H1 (cell line): Measurements from ENCODE around the gene PRICKLE2. TPM values are rescaled to one million over a fixed set of nuclear protein-coding genes. Genes with fewer than 3 reads are reported as not detected.

Experiments
- CTCF ChIA-PET: fragments of 300-600 bp; sonication (Branson Sonifier 250); formaldehyde crosslinking; loops from one replicate; lab custom pipeline; 2021; ENCODE audit not compliant: partially characterized antibody; lab: Charles Lee
- POLR2A ChIA-PET: fragments of 300-600 bp; sonication (Branson Sonifier 250); formaldehyde crosslinking; loops from one replicate; lab custom pipeline; 2021; ENCODE audit warnings: inconsistent platforms; ENCODE audit not compliant: partially characterized antibody; lab: Charles Lee
- DNase-seq, 2 experiments: peaks; one replicate each; pipeline versions ENCODE4 v3.0.0 to v3.0.0-alpha.2; 2010 to 2022; ENCODE audit warnings: low spot score in 2 of 2, low read depth in 1 of 2, mixed read lengths in 1 of 2
- FAIRE-seq: peaks from 2 replicates; lab custom pipeline; 2011; peaks lifted over from hg19 to GRCh38; lab: Jason Lieb, UNC
- H2AFZ ChIP-seq: 2 replicates; pipeline ENCODE4 v1.8.1; 2012; ENCODE audit warnings: low read length, inconsistent platforms
- H2AK5ac ChIP-seq: 2 replicates; pipeline ENCODE4 v1.6.1; 2013; ENCODE audit warnings: low read depth, low read length
- H2BK120ac ChIP-seq: replicated peaks from 2 replicates; pipeline ENCODE3; 2013; ENCODE audit warnings: low read depth, low read length, inconsistent platforms
- H2BK12ac ChIP-seq: 2 replicates; pipeline ENCODE4 v1.6.1; 2013; ENCODE audit warnings: low read depth, low read length
- H2BK15ac ChIP-seq: 2 replicates; pipeline ENCODE4 v1.6.1; 2013; ENCODE audit warnings: low read length
- H2BK20ac ChIP-seq: 2 replicates; pipeline ENCODE4 v1.6.1; 2013; ENCODE audit warnings: low read length
- H2BK5ac ChIP-seq: 2 replicates; pipeline ENCODE4 v1.6.1; 2013; ENCODE audit warnings: low read depth, low read length
- H3K14ac ChIP-seq: 2 replicates; pipeline ENCODE4 v1.6.1; 2013; ENCODE audit warnings: inconsistent platforms; ENCODE audit not compliant: insufficient read length
- H3K18ac ChIP-seq: 2 replicates; pipeline ENCODE4 v1.6.1; 2013; ENCODE audit warnings: low read length; ENCODE audit errors: extremely low read depth
- H3K23ac ChIP-seq: 2 replicates; pipeline ENCODE4 v1.6.1; 2013; ENCODE audit warnings: inconsistent platforms; ENCODE audit not compliant: insufficient read length
- H3K23me2 ChIP-seq: 2 replicates; pipeline ENCODE4 v1.6.1; 2013; ENCODE audit warnings: low read depth, low read length
- H3K27ac ChIP-seq: 2 replicates; pipeline ENCODE4 v1.6.1; 2011; ENCODE audit warnings: low read depth, low read length, inconsistent platforms
- H3K27me3 ChIP-seq, 4 experiments: replicated peaks in 1 of 4; 1 replicate in 1 of 4; 2 replicates in 3 of 4; pipeline versions ENCODE4 v1.6.1 to v1.8.1; 2011 to 2013; ENCODE audit warnings: low read length in 3 of 4, mild to moderate bottlenecking in 3 of 4, inconsistent platforms in 2 of 4, mixed read lengths in 2 of 4, moderate library complexity in 1 of 4; ENCODE audit not compliant: control insufficient read depth in 3 of 4, insufficient read depth in 3 of 4; ENCODE audit errors: extremely low read depth in 1 of 4
- H3K36me3 ChIP-seq, 4 experiments: 2 replicates each; pipeline versions ENCODE4 v1.6.1 to v1.8.1; 2011 to 2013; ENCODE audit warnings: mild to moderate bottlenecking in 4 of 4, low read length in 3 of 4, moderate library complexity in 2 of 4, control low read depth in 1 of 4, inconsistent platforms in 1 of 4; ENCODE audit not compliant: insufficient read depth in 4 of 4, control insufficient read depth in 2 of 4
- H3K4ac ChIP-seq: replicated peaks from 2 replicates; pipeline ENCODE3; 2013; ENCODE audit warnings: low read length, low read depth, mixed read lengths, inconsistent platforms; ENCODE audit not compliant: insufficient read length
- H3K4me1 ChIP-seq, 4 experiments: replicated peaks in 1 of 4; 1 replicate in 1 of 4; 2 replicates in 3 of 4; pipeline versions ENCODE4 v1.6.1 to v1.8.1; 2011 to 2013; ENCODE audit warnings: low read length in 3 of 4, inconsistent platforms in 2 of 4, mixed read lengths in 1 of 4; ENCODE audit not compliant: insufficient read depth in 4 of 4, control insufficient read depth in 3 of 4
- H3K4me2 ChIP-seq, 2 experiments: 2 replicates each; pipeline versions ENCODE4 v1.6.1 to v1.8.1; 2011 to 2013; ENCODE audit warnings: low read depth in 2 of 2, low read length in 2 of 2, control low read depth in 1 of 2, inconsistent platforms in 1 of 2, mild to moderate bottlenecking in 1 of 2; ENCODE audit not compliant: insufficient read depth in 1 of 2
- H3K4me3 ChIP-seq, 4 experiments: fragments of 200-600, 300-600 bp in 1 of 4; sonication (generic), shearing (Covaris generic), sonication (Bioruptor Twin) in 1 of 4; 2 replicates each; pipeline versions ENCODE4 v1.5.1 to v1.8.1; 2011 to 2016; ENCODE audit warnings: low read length in 4 of 4, low read depth in 3 of 4, control low read depth in 2 of 4, inconsistent platforms in 2 of 4, mild to moderate bottlenecking in 2 of 4, mixed read lengths in 1 of 4, moderate library complexity in 1 of 4; ENCODE audit not compliant: insufficient read depth in 2 of 4; ENCODE audit errors: extremely low read depth in 1 of 4
- H3K56ac ChIP-seq: replicated peaks from 2 replicates; pipeline ENCODE3; 2013; ENCODE audit warnings: low read depth, mild to moderate bottlenecking, mixed read lengths, low read length, inconsistent platforms; ENCODE audit not compliant: insufficient read length
- H3K79me1 ChIP-seq: 2 replicates; pipeline ENCODE4 v1.6.1; 2013; ENCODE audit warnings: low read depth, low read length, control low read depth
- H3K79me2 ChIP-seq, 2 experiments: 2 replicates each; pipeline versions ENCODE4 v1.6.1 to v1.8.1; 2012 to 2013; ENCODE audit warnings: low read length in 2 of 2, mild to moderate bottlenecking in 2 of 2, inconsistent platforms in 1 of 2; ENCODE audit not compliant: insufficient read depth in 2 of 2, control insufficient read depth in 1 of 2
- H3K9ac ChIP-seq, 4 experiments: replicated peaks in 1 of 4; 1 replicate in 1 of 4; 2 replicates in 3 of 4; pipeline versions ENCODE4 v1.6.1 to v1.8.1; 2011 to 2013; ENCODE audit warnings: low read depth in 3 of 4, low read length in 3 of 4, control low read depth in 2 of 4, mild to moderate bottlenecking in 2 of 4, moderate library complexity in 2 of 4, inconsistent platforms in 1 of 4; ENCODE audit errors: extremely low read depth in 1 of 4
- H3K9me3 ChIP-seq, 2 experiments: 2 replicates each; pipeline versions ENCODE4 v1.6.1 to v1.8.1; 2012 to 2013; ENCODE audit warnings: mild to moderate bottlenecking in 2 of 2, moderate library complexity in 2 of 2, control low read depth in 1 of 2, inconsistent platforms in 1 of 2, low read depth in 1 of 2, low read length in 1 of 2, mixed read lengths in 1 of 2; ENCODE audit not compliant: insufficient read depth in 2 of 2
- H4K20me1 ChIP-seq, 2 experiments: replicated peaks in 1 of 2; 2 replicates each; pipeline versions ENCODE3 to v1.8.1; 2011 to 2013; ENCODE audit warnings: inconsistent platforms in 2 of 2, low read length in 2 of 2, mild to moderate bottlenecking in 1 of 2; ENCODE audit not compliant: insufficient read depth in 2 of 2, control insufficient read depth in 1 of 2
- H4K5ac ChIP-seq: 2 replicates; pipeline ENCODE4 v1.6.1; 2013; ENCODE audit warnings: low read length, low read depth, mixed read lengths, inconsistent platforms; ENCODE audit not compliant: insufficient read length
- H4K8ac ChIP-seq: 2 replicates; pipeline ENCODE4 v1.8.0; 2013; ENCODE audit warnings: mild to moderate bottlenecking, moderate library complexity, low read length, inconsistent platforms; ENCODE audit not compliant: insufficient read depth; ENCODE audit errors: extremely low read depth
- H4K91ac ChIP-seq: replicated peaks from 2 replicates; pipeline ENCODE3; 2013; ENCODE audit warnings: low read length, mixed read lengths, inconsistent platforms; ENCODE audit not compliant: insufficient read length
- ASH2L ChIP-seq: fragments of 200-600, 300-600 bp; sonication (generic); IDR thresholded peaks from one replicate; pipeline ENCODE4 v1.7.1; 2017; ENCODE audit warnings: low read length
- CBX5 ChIP-seq: fragments of 300-800, 300-1000 bp; sonication (generic); IDR thresholded peaks from 2 replicates; pipeline ENCODE4 v1.7.1; 2016; ENCODE audit warnings: antibody characterized with exemption, low read length, low read depth
- E2F6 ChIP-seq: IDR thresholded peaks from 2 replicates; pipeline ENCODE4 v1.6.1; 2012; ENCODE audit warnings: inconsistent platforms
- EGR1 ChIP-seq: IDR thresholded peaks from 2 replicates; pipeline ENCODE4 v1.6.1; 2011; ENCODE audit warnings: low read depth, low read length, borderline replicate concordance
- EP300 ChIP-seq, 2 experiments: IDR thresholded peaks; 1 replicate in 1 of 2; 2 replicates in 1 of 2; pipeline ENCODE4 v1.6.1; 2011 to 2012; ENCODE audit warnings: low read depth in 2 of 2, low read length in 2 of 2, mild to moderate bottlenecking in 2 of 2, borderline replicate concordance in 1 of 2, inconsistent platforms in 1 of 2, moderate library complexity in 1 of 2
- FOSL1 ChIP-seq: IDR thresholded peaks from 2 replicates; pipeline ENCODE4 v1.6.1; 2011; ENCODE audit warnings: mild to moderate bottlenecking, low read depth, low read length, moderate library complexity; ENCODE audit not compliant: insufficient read depth
- GABPA ChIP-seq: IDR thresholded peaks from 2 replicates; pipeline ENCODE4 v1.6.1; 2011; ENCODE audit warnings: mild to moderate bottlenecking, low read length, moderate library complexity, borderline replicate concordance; ENCODE audit not compliant: insufficient read depth
- HDAC2 ChIP-seq, 2 experiments: fragments of 300-600 bp in 1 of 2; sonication (generic) in 1 of 2; IDR thresholded peaks; 2 replicates each; pipeline ENCODE4 v1.6.1; 2011 to 2012; ENCODE audit warnings: low read depth in 2 of 2, low read length in 2 of 2, mild to moderate bottlenecking in 2 of 2, moderate library complexity in 2 of 2, borderline replicate concordance in 1 of 2, inconsistent platforms in 1 of 2
- JUND ChIP-seq: IDR thresholded peaks from 2 replicates; pipeline ENCODE4 v1.6.1; 2011; ENCODE audit warnings: mild to moderate bottlenecking, improper control_type of control experiment, low read length
- MAX ChIP-seq: IDR thresholded peaks from 2 replicates; pipeline ENCODE4 v1.6.1; 2012; ENCODE audit warnings: inconsistent platforms
- SAP30 ChIP-seq: fragments of 300-600 bp; sonication (generic); IDR thresholded peaks from 2 replicates; pipeline ENCODE4 v1.7.1; 2012; ENCODE audit warnings: low read length, moderate library complexity, mild to moderate bottlenecking, inconsistent platforms; ENCODE audit not compliant: insufficient read depth, insufficient replicate concordance
- TBP ChIP-seq: IDR thresholded peaks from 2 replicates; pipeline ENCODE4 v1.6.1; 2011; ENCODE audit warnings: low read depth, low read length, improper control_type of control experiment
- WGBS, 2 experiments: shearing (Covaris generic) in 1 of 2; methylation state at CpG; one replicate each; pipeline versions ENCODE4 v1.1.6 to v1.1.7; 2013 to 2015; ENCODE audit warnings: low lambda C conversion rate in 2 of 2, mixed read lengths in 2 of 2, inconsistent platforms in 1 of 2, low coverage in 1 of 2, missing lambda C conversion rate in 1 of 2; ENCODE audit not compliant: insufficient replicate concordance in 2 of 2, insufficient coverage in 1 of 2, insufficient read length in 1 of 2; ENCODE audit errors: extremely low coverage in 1 of 2, missing lambda C conversion rate in 1 of 2; 5-methylcytosine and 5-hydroxymethylcytosine counted together
- polyA plus RNA-seq, 7 experiments: library from polyadenylated mRNA; depleted of rRNA in 3 of 7; stranded (reverse) in 5 of 7; unstranded in 2 of 7; fragments of >200 nt in 5 of 7; fragments of 200-250 nt in 2 of 7; gene quantifications; 1 replicate in 5 of 7; 2 replicates in 1 of 7; 4 replicates in 1 of 7; pipeline versions ENCODE4 v1.2.1 to v1.2.3, GENCODE V29; 2011 to 2013; ENCODE audit warnings: missing spikeins in 2 of 7, mixed read lengths in 2 of 7
- total RNA-seq: library from RNA; stranded (reverse); fragmentation: NEBNext Ultra II Directional; extraction: Animal tissue kit (Norgen Biotek cat#: 25700); gene quantifications from 2 replicates; pipeline ENCODE4 v1.2.1, GENCODE V29; 2021

The PRICKLE2 gene
- total and polyA plus RNA-seq, 2 of the 8 experiments (the other 6 are each of a cell fraction or from before 2014, with no cell fraction given): 2.9 to 8.0 TPM

GRCh38 chr3:64110071-64110470, 115.2 kb downstream of the PRICKLE2 start:
- H4K8ac ChIP-seq: no peak overlapping the region
- H4K5ac ChIP-seq: no peak overlapping the region
- H4K91ac ChIP-seq: peak overlapping the region; percentile 20
- no peak overlapping the region for H3K56ac ChIP-seq
- H3K79me2 ChIP-seq: no peaks in the 10 kb centered on the region
- no peak overlapping the region for H3K4me3 ChIP-seq
- H3K27me3 ChIP-seq: no peaks in the 10 kb centered on the region
- peaks cover 4 to 18% (median 14%) of the 10 kb centered on the region in 4 experiments; a peak in 4 of 7 replicates for H3K4me1 ChIP-seq
- FAIRE-seq: no peak
- DNase-seq: no peak
- H3K18ac ChIP-seq: no peak overlapping the region; the same call in 1 of the 2 replicates
- no peak overlapping the region for H2BK12ac ChIP-seq
- ChIA-PET CTCF (interaction anchor here (0.5 kb wide), 1 partner anchor 287 kb away, joined by 3 read pairs; no protein-coding TSS in a partner anchor), POLR2A (no interaction called here)
- H3K4me2 ChIP-seq: no peak overlapping the region
- H3K23ac ChIP-seq: no peak overlapping the region
- no peaks in the 10 kb centered on the region; the same call in 1 of the 2 replicates for H3K23me2 ChIP-seq
- H2AK5ac ChIP-seq: no peak overlapping the region; the same call in 1 of the 2 replicates
- no peak overlapping the region for H2AFZ ChIP-seq
- H3K9me3 ChIP-seq: peaks cover 0 to 7% of the 10 kb centered on the region in 2 experiments; a peak in 1 of 4 replicates
- H3K4ac ChIP-seq: no peak overlapping the region
- WGBS, 2 experiments: 82% methylated on average over 1 of the region's 1 CpG; no CpG with 5 or more reads in 1 of the 2 experiments
- H3K79me1 ChIP-seq: no peaks in the 10 kb centered on the region
- H2BK15ac ChIP-seq: 0 out of 2 replicates have a peak overlapping the region, but pooled peaks have one; percentile 9
- H2BK20ac ChIP-seq: no peak overlapping the region
- no peak overlapping the region for H3K27ac ChIP-seq
- no peak overlapping the region for H3K9ac ChIP-seq
- no peak overlapping the region for H3K14ac ChIP-seq
- no peaks in the 10 kb centered on the region; a peak in 1 of 8 replicates for H3K36me3 ChIP-seq
- H4K20me1 ChIP-seq: no peaks in the 10 kb centered on the region
- H2BK120ac ChIP-seq: no peak overlapping the region
- H2BK5ac ChIP-seq: no peak overlapping the region
- TF ChIP-seq HDAC2 (IDR thresholded peaks at IDR 0.05; ENCODE audit: borderline replicate concordance in 1 of 2, low read depth in 2 of 2, low read length in 2 of 2) (no peak), EP300 (IDR thresholded peaks at IDR 0.05; ENCODE audit: borderline replicate concordance in 1 of 2, low read depth in 2 of 2, low read length in 2 of 2) (no peak), SAP30 (no peak), FOSL1 (no peak), ASH2L (no peak), EGR1 (no peak), GABPA (no peak), CBX5 (no peak), E2F6 (no peak), TBP (no peak), MAX (no peak), JUND (no peak)
